ENCODE data around the gene SATB1. TPM values are rescaled to one million over a fixed set of nuclear protein-coding genes. Genes with fewer than 3 reads are reported as not detected.

SATB1 gene
- total RNA-seq, 3 donors from 2014 or later (not counting 1 experiment from before 2014, with no cell fraction given), result 137 to 162 (median 151) TPM

GRCh38 chr3:18389108-18389733 lies 35.9 kb downstream of the SATB1 start:
- 14% methylated on average over 1 of the region's 2 CpGs for WGBS (ENCODE audit: insufficient coverage)
- peak in 1 of 3 donors; percentile 21 for ATAC-seq

GRCh38 chr3:18386274-18386890 lies 38.8 kb downstream of the SATB1 start:
- no peaks in the 10 kb centered on the region for H3K27me3 ChIP-seq (ENCODE audit: control insufficient read depth, insufficient read depth, low read length)
- Mint-ChIP-seq H3K27ac (no peak overlapping the region), H3K9me3 (no peaks in the 10 kb centered on the region), H3K4me3 (no peak overlapping the region), H3K27me3 (ENCODE audit: low read depth in 2 of 2) (no peaks in the 10 kb centered on the region), H3K36me3 (no peaks in the 10 kb centered on the region), H3K4me1 (peaks cover 18 to 22% of the 10 kb centered on the region in 2 donors)
- no peak overlapping the region for H3K4me3 ChIP-seq (ENCODE audit: low read length)
- no peak for TF ChIP-seq CTCF (IDR thresholded peaks at IDR 0.05)
- H3K36me3 ChIP-seq (ENCODE audit: control insufficient read depth, insufficient read depth, low read length), result peaks cover 52% of the 10 kb centered on the region
- peaks cover 4% of the 10 kb centered on the region for H3K4me1 ChIP-seq (ENCODE audit: control insufficient read depth, insufficient read depth, low read length)
- DNase-seq (no peak), ATAC-seq (no peak)
- intact Hi-C loops (cut with micrococcal nuclease), result no loop called here
- H3K27ac ChIP-seq (ENCODE audit: low read length), result no peak overlapping the region
- H3K9me3 ChIP-seq (ENCODE audit: control insufficient read depth, insufficient read depth, low read length), result no peaks in the 10 kb centered on the region
- 96% methylated on average over 8 of the region's 9 CpGs for whole genome bisulfite sequencing (ENCODE audit: insufficient coverage)

More at GRCh38 chr3:18389108-18389733, 35.9 kb downstream of the SATB1 start:
- no peaks in the 10 kb centered on the region for H3K4me1 ChIP-seq (ENCODE audit: control insufficient read depth, insufficient read depth, low read length)
- H3K27me3 ChIP-seq (ENCODE audit: control insufficient read depth, insufficient read depth, low read length), result no peaks in the 10 kb centered on the region
- Mint-ChIP-seq H3K36me3 (peaks cover 5% of the 10 kb centered on the region), H3K4me3 (no peak overlapping the region), H3K27ac (peak overlapping the region; percentile 24 to 60), H3K27me3 (ENCODE audit: low read depth in 2 of 2) (no peaks in the 10 kb centered on the region), H3K9me3 (no peaks in the 10 kb centered on the region), H3K4me1 (peaks cover 17 to 19% of the 10 kb centered on the region in 2 donors)
- peaks cover 59% of the 10 kb centered on the region for H3K36me3 ChIP-seq (ENCODE audit: control insufficient read depth, insufficient read depth, low read length)
- peak in 1 of 2 donors; percentile 73 for DNase-seq
- H3K27ac ChIP-seq (ENCODE audit: low read length), result no peak overlapping the region
- no peak overlapping the region for H3K4me3 ChIP-seq (ENCODE audit: low read length)
- H3K9me3 ChIP-seq (ENCODE audit: control insufficient read depth, insufficient read depth, low read length), result no peaks in the 10 kb centered on the region
- peak; percentile 85 for TF ChIP-seq CTCF (IDR thresholded peaks at IDR 0.05)
- intact Hi-C loops (cut with micrococcal nuclease), result loop anchor here (2.0 kb wide), 1 partner anchor 494 kb away; no protein-coding TSS in a partner anchor

GRCh38 chr3:18385706-18386105 lies 39.4 kb downstream of the SATB1 start:
- Histone ChIP-seq H3K4me3 (ENCODE audit: low read length) (no peak overlapping the region), H3K27me3 (ENCODE audit: control insufficient read depth, insufficient read depth, low read length) (no peaks in the 10 kb centered on the region), H3K36me3 (ENCODE audit: control insufficient read depth, insufficient read depth, low read length) (peaks cover 57% of the 10 kb centered on the region), H3K4me1 (ENCODE audit: control insufficient read depth, insufficient read depth, low read length) (peaks cover 4% of the 10 kb centered on the region), H3K27ac (ENCODE audit: low read length) (no peak overlapping the region), H3K9me3 (ENCODE audit: control insufficient read depth, insufficient read depth, low read length) (no peaks in the 10 kb centered on the region)
- DNase-seq (no peak), ATAC-seq (no peak)
- H3K36me3 Mint-ChIP-seq, result no peaks in the 10 kb centered on the region
- TF ChIP-seq CTCF (IDR thresholded peaks at IDR 0.05), result no peak
- H3K9me3 Mint-ChIP-seq, result no peaks in the 10 kb centered on the region
- H3K4me1 Mint-ChIP-seq, result peaks cover 18 to 24% of the 10 kb centered on the region in 2 donors
- WGBS (ENCODE audit: insufficient coverage), result no CpG with 5 or more reads among the region's 4 CpGs
- H3K4me3 Mint-ChIP-seq, result no peak overlapping the region
- intact Hi-C loops (cut with micrococcal nuclease), result no loop called here
- no peak overlapping the region for H3K27ac Mint-ChIP-seq
- H3K27me3 Mint-ChIP-seq (ENCODE audit: low read depth in 2 of 2), result no peaks in the 10 kb centered on the region
